ENCODE data around the gene ZRANB2.
A peak's percentile ranks its signal among the peaks of the same experiment; 100 is the strongest.

Gene ZRANB2

GRCh38 chr1:71043065-71043464, 37.8 kb downstream of the ZRANB2 start:
- no peak overlapping the region for H3K4me3 ChIP-seq (ENCODE audit: low read depth, low read length)
- TF ChIP-seq CTCF (IDR thresholded peaks at IDR 0.05; ENCODE audit: low read depth, low read length) = no peak
- in situ Hi-C loops (cut with HindIII; ENCODE audit: low sequenced_read_pairs) = no loop called here
- DNase-seq (ENCODE audit: low read depth, low spot score) = no peak

- in situ Hi-C loops (cut with HindIII; ENCODE audit: low sequenced_read_pairs) = no loop called here
- no peak for TF ChIP-seq CTCF (IDR thresholded peaks at IDR 0.05; ENCODE audit: low read depth, low read length)
- no peak overlapping the region for H3K4me3 ChIP-seq (ENCODE audit: low read depth, low read length)
- peak; percentile 22 for DNase-seq (ENCODE audit: low read depth, low spot score)
Observed at GRCh38 chr1:71041806-71042205, 39.0 kb downstream of the ZRANB2 start.

GRCh38 chr1:71039661-71040262, 41.1 kb downstream of the ZRANB2 start:
- no peak for TF ChIP-seq CTCF (IDR thresholded peaks at IDR 0.05; ENCODE audit: low read depth, low read length)
- DNase-seq (ENCODE audit: low read depth, low spot score) = no peak
- no peak overlapping the region for H3K4me3 ChIP-seq (ENCODE audit: low read depth, low read length)
- in situ Hi-C loops (cut with HindIII; ENCODE audit: low sequenced_read_pairs) = no loop called here

- no peak for DNase-seq (ENCODE audit: low read depth, low spot score)
- TF ChIP-seq CTCF (IDR thresholded peaks at IDR 0.05; ENCODE audit: low read depth, low read length) = no peak
- no peak overlapping the region for H3K4me3 ChIP-seq (ENCODE audit: low read depth, low read length)
- in situ Hi-C loops (cut with HindIII; ENCODE audit: low sequenced_read_pairs) = no loop called here
Observed at GRCh38 chr1:71038942-71039341, 41.9 kb downstream of the ZRANB2 start.

- no peak overlapping the region for H3K4me3 ChIP-seq (ENCODE audit: low read depth, low read length)
- in situ Hi-C loops (cut with HindIII; ENCODE audit: low sequenced_read_pairs) = no loop called here
- no peak for DNase-seq (ENCODE audit: low read depth, low spot score)
- TF ChIP-seq CTCF (IDR thresholded peaks at IDR 0.05; ENCODE audit: low read depth, low read length) = no peak
Observed at GRCh38 chr1:71037829-71038620, 42.8 kb downstream of the ZRANB2 start.

GRCh38 chr1:71037066-71037465, 43.8 kb downstream of the ZRANB2 start:
- no peak for TF ChIP-seq CTCF (IDR thresholded peaks at IDR 0.05; ENCODE audit: low read depth, low read length)
- DNase-seq (ENCODE audit: low read depth, low spot score) = no peak
- in situ Hi-C loops (cut with HindIII; ENCODE audit: low sequenced_read_pairs) = no loop called here
- H3K4me3 ChIP-seq (ENCODE audit: low read depth, low read length) = no peak overlapping the region
